H1 (cell line): ENCODE results near the gene CACNA1A. TPM values are rescaled to one million over a fixed set of nuclear protein-coding genes. Genes with fewer than 3 reads are reported as not detected.

Experiments
- CBX5 ChIP-seq: fragments of 300-800, 300-1000 bp; sonication (generic); IDR thresholded peaks from 2 replicates; pipeline ENCODE4 v1.7.1; 2016; ENCODE audit warnings: antibody characterized with exemption, low read length, low read depth
- CHD7 ChIP-seq: fragments of 300-600 bp; sonication (generic); IDR thresholded peaks from 2 replicates; pipeline ENCODE4 v1.7.1; 2012; ENCODE audit warnings: low read length, moderate library complexity, mild to moderate bottlenecking, inconsistent platforms; ENCODE audit not compliant: insufficient replicate concordance
- MAFK ChIP-seq: IDR thresholded peaks from 2 replicates; pipeline ENCODE4 v1.6.1; 2012; ENCODE audit warnings: low read depth, mild to moderate bottlenecking, improper control_type of control experiment, low read length
- MAX ChIP-seq: IDR thresholded peaks from 2 replicates; pipeline ENCODE4 v1.6.1; 2012; ENCODE audit warnings: inconsistent platforms
- PHF8 ChIP-seq: fragments of 200-600 bp; sonication (generic); conservative IDR thresholded peaks from 2 replicates; pipeline ENCODE4 v1.7.1; 2012; ENCODE audit warnings: low read depth, mild to moderate bottlenecking, inconsistent platforms, low read length, moderate library complexity
- RAD21 ChIP-seq, 2 experiments: IDR thresholded peaks in 1 of 2; conservative IDR thresholded peaks in 1 of 2; 2 replicates each; pipeline ENCODE4 v1.6.1; 2011; ENCODE audit warnings: low read depth in 2 of 2, low read length in 2 of 2, improper control_type of control experiment in 1 of 2, inconsistent platforms in 1 of 2, mild to moderate bottlenecking in 1 of 2, moderate library complexity in 1 of 2
- SRF ChIP-seq: IDR thresholded peaks from 2 replicates; pipeline ENCODE4 v1.6.1; 2011; ENCODE audit warnings: mild to moderate bottlenecking, low read depth, low read length, moderate library complexity
- TAF1 ChIP-seq: IDR thresholded peaks from 2 replicates; pipeline ENCODE4 v1.6.1; 2011; ENCODE audit warnings: mild to moderate bottlenecking, low read depth, low read length
- TEAD4 ChIP-seq: IDR thresholded peaks from 2 replicates; pipeline ENCODE4 v1.6.1; 2012; ENCODE audit warnings: low read depth, low read length, inconsistent platforms, mixed read lengths
- ZNF274 ChIP-seq: IDR thresholded peaks from 2 replicates; pipeline ENCODE4 v1.7.0; 2012; ENCODE audit warnings: low read length, borderline replicate concordance; ENCODE audit errors: extremely low read depth
- polyA plus RNA-seq, 7 experiments: library from polyadenylated mRNA; depleted of rRNA in 3 of 7; stranded (reverse) in 5 of 7; unstranded in 2 of 7; fragments of >200 nt in 5 of 7; fragments of 200-250 nt in 2 of 7; gene quantifications; 1 replicate in 5 of 7; 2 replicates in 1 of 7; 4 replicates in 1 of 7; pipeline versions ENCODE4 v1.2.1 to v1.2.3, GENCODE V29; 2011 to 2013; ENCODE audit warnings: missing spikeins in 2 of 7, mixed read lengths in 2 of 7
- total RNA-seq: library from RNA; stranded (reverse); fragmentation: NEBNext Ultra II Directional; extraction: Animal tissue kit (Norgen Biotek cat#: 25700); gene quantifications from 2 replicates; pipeline ENCODE4 v1.2.1, GENCODE V29; 2021

The CACNA1A gene
- total and polyA plus RNA-seq, 2 of the 8 experiments (the other 6 are each of a cell fraction or from before 2014, with no cell fraction given) = 10.7 to 25.3 TPM

GRCh38 chr19:13478576-13478975, 27.7 kb downstream of the CACNA1A start (continued):
- TF ChIP-seq CHD7 (no peak), MAFK (no peak), ZNF274 (no peak), RAD21 (IDR thresholded peaks at IDR 0.05 in 1 of 2, conservative IDR thresholded peaks at IDR 0.05 in 1 of 2; ENCODE audit: low read depth in 2 of 2, low read length in 2 of 2) (no peak), TAF1 (no peak), CBX5 (no peak), TEAD4 (no peak), SRF (no peak), MAX (no peak), PHF8 (no peak)
